GM21381 (cell line): ENCODE results near the gene BOLA3.
"Not testable (repeated sequence)": the region's sequence is repeated elsewhere in the genome, so short reads cannot be mapped to it uniquely, and the experiment has no call there.

ENCODE experiments used
- ATAC-seq: cut with Tn5 transposase; IDR thresholded peaks from one replicate; pipeline ENCODE4 v1.9.1; 2021; ENCODE audit warnings: mild to moderate bottlenecking, moderate library complexity; ENCODE audit not compliant: unreplicated experiment

Gene BOLA3

GRCh38 chr2:74149570-74150319 lies 2.0 kb upstream of the BOLA3 start:
- no peak for ATAC-seq

GRCh38 chr2:74149247-74149525 lies 1.5 kb upstream of the BOLA3 start:
- no peak for ATAC-seq

GRCh38 chr2:74148457-74149246 lies 940 bp upstream of the BOLA3 start:
- peak; percentile 2 for ATAC-seq

GRCh38 chr2:74146929-74147726 lies 584 bp downstream of the BOLA3 start:
- no peak for ATAC-seq

- no peak for ATAC-seq
Measured at GRCh38 chr2:74142340-74142739, 5.4 kb downstream of the BOLA3 start.

- ATAC-seq = no peak
Measured at GRCh38 chr2:74138600-74139323, 8.9 kb downstream of the BOLA3 start.

GRCh38 chr2:74137651-74138599 lies 9.8 kb downstream of the BOLA3 start:
- ATAC-seq = no peak

GRCh38 chr2:74131901-74132300 lies 15.8 kb downstream of the BOLA3 start:
- no peak for ATAC-seq

- ATAC-seq = no peak
Measured at GRCh38 chr2:74130211-74130995, 17.3 kb downstream of the BOLA3 start.

GRCh38 chr2:74128206-74128605 lies 19.5 kb downstream of the BOLA3 start:
- no peak for ATAC-seq

GRCh38 chr2:74123955-74124354 lies 23.8 kb downstream of the BOLA3 start:
- not testable (repeated sequence) for ATAC-seq

GRCh38 chr2:74121846-74122245 lies 25.9 kb downstream of the BOLA3 start:
- not testable (repeated sequence) for ATAC-seq

- ATAC-seq = peak; percentile 95
Measured at GRCh38 chr2:74119912-74120825, 27.5 kb downstream of the BOLA3 start.

GRCh38 chr2:74119339-74119738 lies 28.4 kb downstream of the BOLA3 start:
- no peak for ATAC-seq

GRCh38 chr2:74111380-74111779 lies 36.3 kb downstream of the BOLA3 start:
- ATAC-seq = no peak

GRCh38 chr2:74110537-74110936 lies 37.2 kb downstream of the BOLA3 start:
- no peak for ATAC-seq

- no peak for ATAC-seq
Measured at GRCh38 chr2:74109551-74109950, 38.2 kb downstream of the BOLA3 start.

GRCh38 chr2:74107071-74107470 lies 40.6 kb downstream of the BOLA3 start:
- ATAC-seq = no peak
